Measurements from ENCODE around the gene HBS1L.

GRCh38 chr6:134910593-134910935 lies 144.1 kb downstream of the HBS1L start:
- TF ChIP-seq CTCF (IDR thresholded peaks at IDR 0.05) (no peak), POLR2A (IDR thresholded peaks at IDR 0.05) (no peak), EP300 (IDR thresholded peaks at IDR 0.05) (no peak)

All from ovary (tissue), 3 donors.